T47D (cell line): Measurements from ENCODE around the gene PCDHGB3.
"Not testable (repeated sequence)": the region's sequence is repeated elsewhere in the genome, so short reads cannot be mapped to it uniquely, and the experiment has no call there.

Experiments used
- DNase-seq, 2 experiments: peaks; one replicate each; pipeline versions ENCODE4 v3.0.0 to v3.0.0-alpha.2; 2011 to 2012; ENCODE audit warnings: low read depth in 1 of 2, low spot score in 1 of 2
- JUND ChIP-seq: IDR thresholded peaks from 2 replicates; pipeline ENCODE4 v1.6.1; 2012; ENCODE audit warnings: low read depth
- in situ Hi-C: cut with HindIII; loops from 2 replicates; pipeline ENCODE4 v1.10.0; 2016; ENCODE audit warnings: low sequenced_read_pairs, low pct_unique_long_range_greater_than_20kb

PCDHGB3 gene

DNA sequence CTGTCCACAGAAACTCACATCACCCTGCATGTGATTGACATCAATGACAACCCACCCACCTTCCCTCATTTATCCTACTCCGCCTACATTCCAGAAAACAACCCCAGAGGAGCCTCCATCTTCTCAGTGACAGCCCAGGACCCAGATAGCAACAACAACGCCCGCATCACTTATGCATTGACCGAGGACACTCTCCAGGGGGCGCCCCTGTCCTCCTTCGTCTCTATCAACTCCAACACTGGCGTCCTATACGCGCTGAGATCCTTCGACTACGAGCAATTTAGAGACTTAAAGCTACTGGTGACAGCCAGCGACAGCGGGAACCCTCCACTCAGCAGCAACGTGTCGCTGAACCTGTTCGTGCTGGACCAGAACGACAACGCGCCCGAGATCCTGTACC, 24.7 kb upstream of the PCDHGB3 start:
- in situ Hi-C loops = no loop called here
- no peak for DNase-seq
- no peak for TF ChIP-seq JUND

DNA sequence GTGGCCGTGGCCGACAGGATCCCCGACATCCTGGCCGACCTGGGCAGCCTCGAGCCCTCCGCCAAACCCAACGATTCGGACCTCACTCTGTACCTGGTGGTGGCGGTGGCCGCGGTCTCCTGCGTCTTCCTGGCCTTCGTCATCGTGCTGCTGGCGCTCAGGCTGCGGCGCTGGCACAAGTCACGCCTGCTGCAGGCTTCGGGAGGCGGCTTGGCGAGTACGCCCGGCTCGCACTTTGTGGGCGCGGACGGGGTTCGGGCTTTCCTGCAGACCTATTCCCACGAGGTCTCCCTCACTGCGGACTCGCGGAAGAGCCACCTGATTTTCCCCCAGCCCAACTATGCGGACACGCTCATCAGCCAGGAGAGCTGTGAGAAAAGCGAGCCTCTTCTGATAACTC, 24.0 kb upstream of the PCDHGB3 start:
- in situ Hi-C loops = not testable (repeated sequence)

GRCh38 chr5:141349917-141350619, 20.0 kb upstream of the PCDHGB3 start, which contains the start of gene PCDHGB1:
Gene PCDHGB1 (plus strand): TSS chr5:141350099. CDS start chr5:141350261, 162 bp downstream.
- DNase-seq = peak; percentile 95 to 96
- no peak for TF ChIP-seq JUND
- in situ Hi-C loops = no loop called here

More for the DNA sequence above, 24.0 kb upstream of the PCDHGB3 start:
- not testable (repeated sequence) for DNase-seq

- TF ChIP-seq JUND = no peak
- in situ Hi-C loops = no loop called here
Measured at GRCh38 chr5:141351591-141351990, 18.5 kb upstream of the PCDHGB3 start.

DNA sequence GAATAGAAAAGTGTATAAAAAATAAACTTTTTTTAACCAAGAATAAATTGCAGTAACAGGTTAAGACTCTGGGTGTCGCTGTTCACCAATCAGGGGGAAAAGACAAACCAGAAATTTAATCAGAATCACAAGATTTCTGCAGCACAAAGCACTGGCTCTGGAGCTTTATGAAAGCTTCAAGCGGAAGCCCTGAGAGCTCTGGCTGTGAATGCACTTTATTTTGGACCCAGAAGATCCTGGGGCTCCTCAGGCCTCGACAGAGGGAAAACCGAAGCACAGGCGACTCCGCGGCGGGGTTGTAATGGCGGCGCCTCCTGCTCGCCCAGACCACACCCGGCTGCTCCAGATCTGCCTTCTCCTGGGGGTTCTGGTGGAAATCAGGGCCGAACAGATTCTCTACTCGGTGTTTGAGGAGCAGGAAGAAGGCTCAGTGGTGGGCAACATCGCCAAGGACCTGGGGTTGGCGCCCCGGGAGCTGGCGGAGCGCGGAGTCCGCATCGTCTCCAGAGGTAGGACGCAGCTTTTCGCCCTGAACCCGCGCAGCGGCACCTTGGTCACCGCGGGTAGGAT, 15.1 kb upstream of the PCDHGB3 start, which contains the start of gene PCDHGA4:
Gene PCDHGA4, plus strand, starts transcription at position 122 of the 570 bp plus-strand sequence. Its CDS starts 87 bp downstream, at position 209.
- no peak for DNase-seq
- in situ Hi-C loops = no loop called here
- TF ChIP-seq JUND = no peak

More at GRCh38 chr5:141351591-141351990, 18.5 kb upstream of the PCDHGB3 start:
- no peak for DNase-seq

- no peak for DNase-seq
- TF ChIP-seq JUND = no peak
- in situ Hi-C loops = no loop called here
Measured at GRCh38 chr5:141355641-141356040, 14.4 kb upstream of the PCDHGB3 start.

GRCh38 chr5:141356133-141356532, 13.9 kb upstream of the PCDHGB3 start:
- no peak for DNase-seq
- in situ Hi-C loops = no loop called here
- no peak for TF ChIP-seq JUND

- TF ChIP-seq JUND = no peak
- DNase-seq = no peak
- in situ Hi-C loops = no loop called here
Measured at GRCh38 chr5:141356950-141357349, 13.1 kb upstream of the PCDHGB3 start.

DNA sequence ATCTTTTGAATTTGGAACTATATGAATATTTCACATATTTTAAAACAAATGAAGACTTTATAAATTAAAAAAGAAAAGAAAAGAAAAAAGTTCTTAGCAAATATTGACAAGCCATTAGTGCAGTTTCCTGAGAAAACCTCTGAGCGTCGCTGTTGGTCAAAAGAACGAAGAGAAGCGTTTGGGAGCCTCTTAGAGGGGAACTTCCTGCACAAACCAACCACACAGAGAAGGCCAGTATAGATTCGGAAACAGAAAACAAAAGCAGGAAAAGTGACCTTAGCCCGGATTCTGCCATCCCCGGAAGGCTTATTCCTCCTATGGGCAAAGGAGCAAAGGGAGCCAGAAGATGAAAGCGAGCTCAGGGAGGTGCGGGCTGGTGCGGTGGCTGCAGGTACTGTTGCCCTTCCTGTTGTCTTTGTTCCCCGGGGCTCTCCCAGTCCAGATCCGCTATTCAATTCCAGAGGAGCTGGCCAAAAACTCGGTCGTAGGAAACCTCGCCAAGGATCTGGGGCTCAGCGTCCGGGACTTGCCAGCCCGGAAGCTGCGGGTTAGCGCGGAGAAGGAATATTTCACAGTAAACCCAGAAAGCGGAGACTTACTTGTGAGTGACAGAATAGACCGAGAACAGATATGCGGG, 10.1 kb upstream of the PCDHGB3 start, which contains the start of gene PCDHGB2:
Gene PCDHGB2, plus strand, starts transcription at position 205 of the 637 bp plus-strand sequence. Its CDS starts 142 bp downstream, at position 347.
- TF ChIP-seq JUND = no peak
- in situ Hi-C loops = no loop called here
- peak; percentile 81 for DNase-seq

DNA sequence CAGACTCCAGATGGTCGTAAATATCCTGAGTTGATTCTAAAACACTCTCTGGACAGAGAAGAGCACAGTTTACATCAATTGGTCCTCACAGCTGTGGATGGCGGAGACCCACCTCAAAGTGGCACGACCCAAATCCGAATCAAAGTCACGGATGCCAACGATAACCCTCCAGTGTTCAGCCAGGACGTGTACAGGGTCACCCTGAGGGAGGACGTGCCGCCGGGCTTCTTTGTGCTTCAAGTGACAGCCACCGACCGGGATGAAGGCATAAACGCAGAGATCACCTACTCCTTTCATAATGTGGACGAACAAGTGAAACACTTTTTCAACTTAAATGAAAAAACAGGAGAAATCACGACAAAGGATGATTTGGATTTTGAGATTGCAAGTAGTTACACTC, 9.4 kb upstream of the PCDHGB3 start:
- in situ Hi-C loops = no loop called here

GRCh38 chr5:141362719-141363118, 7.3 kb upstream of the PCDHGB3 start:
- in situ Hi-C loops = no loop called here
- no peak for TF ChIP-seq JUND
- no peak for DNase-seq

More for the DNA sequence above, 9.4 kb upstream of the PCDHGB3 start:
- TF ChIP-seq JUND = no peak
- DNase-seq = no peak

DNA sequence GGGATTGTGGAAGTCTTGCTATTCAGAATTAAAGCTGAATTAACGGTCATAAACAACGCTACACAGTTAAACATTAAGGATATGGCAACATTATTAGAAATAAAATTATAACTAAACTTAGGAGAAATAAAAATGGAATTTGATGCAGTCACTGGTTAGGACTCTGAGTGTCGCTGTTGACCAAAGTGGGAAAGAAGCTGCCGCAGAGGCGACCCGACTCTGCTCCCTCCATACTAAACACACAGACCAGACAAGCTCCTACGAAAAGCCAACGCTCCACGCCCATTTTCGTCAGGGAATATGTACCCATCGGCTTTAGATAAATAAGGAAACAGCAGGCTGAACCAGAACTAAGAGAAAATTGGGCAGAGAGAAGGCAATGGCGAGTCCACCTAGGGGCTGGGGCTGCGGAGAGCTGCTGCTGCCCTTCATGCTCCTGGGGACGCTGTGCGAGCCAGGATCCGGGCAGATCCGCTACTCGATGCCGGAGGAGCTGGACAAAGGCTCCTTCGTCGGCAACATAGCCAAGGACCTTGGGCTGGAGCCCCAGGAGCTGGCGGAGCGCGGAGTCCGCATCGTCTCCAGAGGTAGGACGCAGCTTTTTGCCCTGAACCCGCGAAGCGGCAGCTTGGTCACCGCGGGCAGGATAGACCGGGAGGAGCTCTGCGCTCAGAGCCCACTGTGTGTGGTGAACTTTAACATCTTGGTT, 5.9 kb upstream of the PCDHGB3 start, which contains the start of gene PCDHGA5:
Gene PCDHGA5, plus strand, starts transcription at position 211 of the 709 bp plus-strand sequence. Its CDS starts 169 bp downstream, at position 380.
- no peak for TF ChIP-seq JUND
- peak in 1 of 2 experiments; percentile 50 for DNase-seq
- in situ Hi-C loops = no loop called here
